OCI-LY3 (cell line): Measurements from ENCODE around the gene EYA2.
A peak's percentile ranks its signal among the peaks of the same experiment; 100 is the strongest.

ENCODE experiments used
- H2AFZ ChIP-seq: fragments of 200-600, 300-600 bp; shearing (Covaris generic); 2 replicates; pipeline ENCODE4 v1.6.0; 2014; ENCODE audit warnings: antibody characterized with exemption, low read depth, low read length
- H3K27ac ChIP-seq: fragments of 200-600, 300-600 bp; sonication (generic); 2 replicates; pipeline ENCODE4 v1.5.1; 2014; ENCODE audit warnings: mild to moderate bottlenecking, low read length, moderate library complexity, mixed read lengths
- H3K27me3 ChIP-seq: fragments of 200-600, 300-600 bp; sonication (generic); 2 replicates; pipeline ENCODE4 v1.6.1; 2014; ENCODE audit warnings: low read depth, low read length, mixed read lengths
- H3K36me3 ChIP-seq: fragments of 200-600, 300-600 bp; sonication (generic); replicated peaks from 2 replicates; pipeline ENCODE3; 2014; ENCODE audit warnings: low read depth, low read length, mixed read lengths
- H3K4me1 ChIP-seq: fragments of 300-600, 200-600 bp; sonication (generic); 2 replicates; pipeline ENCODE4 v1.6.1; 2014; ENCODE audit warnings: low read length, mixed read lengths
- H3K4me2 ChIP-seq: fragments of 200-600, 300-600 bp; sonication (generic); 2 replicates; pipeline ENCODE4 v1.6.1; 2014; ENCODE audit warnings: low read length, mixed read lengths
- H3K4me3 ChIP-seq: fragments of 300-600, 200-600 bp; sonication (generic); 2 replicates; pipeline ENCODE4 v1.5.1; 2014; ENCODE audit warnings: antibody characterized with exemption, mild to moderate bottlenecking, low read length, moderate library complexity
- H3K79me2 ChIP-seq: fragments of 300-600, 200-600 bp; shearing (Covaris generic); 2 replicates; pipeline ENCODE4 v1.6.1; 2014; ENCODE audit warnings: mild to moderate bottlenecking, low read length, mixed read lengths
- H3K9ac ChIP-seq: fragments of 300-600, 200-600 bp; shearing (Covaris generic); 2 replicates; pipeline ENCODE4 v1.6.0; 2014; ENCODE audit warnings: mild to moderate bottlenecking, low read length, moderate library complexity
- H3K9me3 ChIP-seq: fragments of 200-600, 300-600 bp; shearing (Covaris generic); 2 replicates; pipeline ENCODE4 v1.6.1; 2014; ENCODE audit warnings: low read length, mixed read lengths; ENCODE audit not compliant: insufficient read depth
- H4K20me1 ChIP-seq: fragments of 200-600, 300-600 bp; sonication (generic); 2 replicates; pipeline ENCODE4 v1.6.1; 2016; ENCODE audit warnings: low read length, mixed read lengths; ENCODE audit not compliant: insufficient read depth
- CTCF ChIP-seq: fragments of 200-600, 300-600 bp; sonication (generic); IDR thresholded peaks from 2 replicates; pipeline ENCODE4 v1.5.1; 2014; ENCODE audit warnings: antibody characterized with exemption, low read length, low read depth
- EZH2phosphoT487 ChIP-seq: fragments of 200-600 bp; shearing (Covaris generic); IDR thresholded peaks from 2 replicates; pipeline ENCODE4 v1.6.1; 2018; ENCODE audit warnings: antibody characterized with exemption, mixed run types, low read depth

Gene EYA2

GRCh38 chr20:46985250-46985649 lies 90.6 kb downstream of the EYA2 start:
- Histone ChIP-seq H4K20me1 (no peaks in the 10 kb centered on the region), H2AFZ (no peak overlapping the region), H3K4me3 (no peak overlapping the region), H3K4me1 (peaks cover 19% of the 10 kb centered on the region), H3K27ac (no peak overlapping the region), H3K4me2 (no peak overlapping the region), H3K79me2 (no peaks in the 10 kb centered on the region), H3K9me3 (peaks cover 7% of the 10 kb centered on the region; the same call in 1 of the 2 replicates), H3K9ac (no peak overlapping the region), H3K36me3 (no peaks in the 10 kb centered on the region), H3K27me3 (peaks cover 18% of the 10 kb centered on the region; the same call in 1 of the 2 replicates)
- no peak for TF ChIP-seq EZH2phosphoT487

- H3K27me3 ChIP-seq, result peaks cover 18% of the 10 kb centered on the region; the same call in 1 of the 2 replicates
- no peak overlapping the region for H3K9ac ChIP-seq
- H3K4me1 ChIP-seq, result peaks cover 19% of the 10 kb centered on the region
- TF ChIP-seq EZH2phosphoT487 (no peak), CTCF (no peak)
- H3K4me3 ChIP-seq, result no peak overlapping the region
- H2AFZ ChIP-seq, result no peak overlapping the region
- no peaks in the 10 kb centered on the region for H3K79me2 ChIP-seq
- no peak overlapping the region for H3K4me2 ChIP-seq
- no peaks in the 10 kb centered on the region for H3K36me3 ChIP-seq
- H3K27ac ChIP-seq, result no peak overlapping the region
- peaks cover 7% of the 10 kb centered on the region; the same call in 1 of the 2 replicates for H3K9me3 ChIP-seq
- no peaks in the 10 kb centered on the region for H4K20me1 ChIP-seq
Measured at GRCh38 chr20:46985671-46986070, 91.0 kb downstream of the EYA2 start.

GRCh38 chr20:46987001-46987400 lies 92.4 kb downstream of the EYA2 start:
- no peaks in the 10 kb centered on the region for H4K20me1 ChIP-seq
- no peak overlapping the region for H3K9ac ChIP-seq
- TF ChIP-seq EZH2phosphoT487, result no peak
- H2AFZ ChIP-seq, result peak overlapping the region; percentile 56; the same call in 1 of the 2 replicates
- H3K4me2 ChIP-seq, result peak overlapping the region; percentile 67
- H3K36me3 ChIP-seq, result no peaks in the 10 kb centered on the region
- no peaks in the 10 kb centered on the region for H3K79me2 ChIP-seq
- 0 out of 2 replicates have a peak overlapping the region, but pooled peaks have one; percentile 36 for H3K4me3 ChIP-seq
- H3K4me1 ChIP-seq, result peaks cover 25% of the 10 kb centered on the region
- peak overlapping the region; percentile 20; the same call in 1 of the 2 replicates for H3K27ac ChIP-seq
- peaks cover 11% of the 10 kb centered on the region; the same call in 1 of the 2 replicates for H3K27me3 ChIP-seq
- H3K9me3 ChIP-seq, result peaks cover 7% of the 10 kb centered on the region; the same call in 1 of the 2 replicates

- Histone ChIP-seq H3K9me3 (no peaks in the 10 kb centered on the region), H3K27ac (no peak overlapping the region), H3K9ac (no peak overlapping the region), H3K4me3 (no peak overlapping the region), H4K20me1 (no peaks in the 10 kb centered on the region), H2AFZ (no peak overlapping the region), H3K4me1 (peaks cover 54% of the 10 kb centered on the region), H3K79me2 (no peaks in the 10 kb centered on the region), H3K4me2 (no peak overlapping the region), H3K36me3 (no peaks in the 10 kb centered on the region), H3K27me3 (no peaks in the 10 kb centered on the region)
- no peak for TF ChIP-seq CTCF
- no peak for TF ChIP-seq EZH2phosphoT487
Measured at GRCh38 chr20:46990017-46990595, 95.5 kb downstream of the EYA2 start.

GRCh38 chr20:46990596-46991104 lies 96.0 kb downstream of the EYA2 start:
- Histone ChIP-seq H3K4me2 (no peak overlapping the region), H3K4me3 (no peak overlapping the region), H3K4me1 (peaks cover 59% of the 10 kb centered on the region), H4K20me1 (no peaks in the 10 kb centered on the region), H3K27ac (no peak overlapping the region), H3K36me3 (no peaks in the 10 kb centered on the region), H2AFZ (no peak overlapping the region), H3K9ac (no peak overlapping the region), H3K79me2 (no peaks in the 10 kb centered on the region), H3K27me3 (no peaks in the 10 kb centered on the region), H3K9me3 (no peaks in the 10 kb centered on the region)
- TF ChIP-seq EZH2phosphoT487 (no peak), CTCF (no peak)
